ENCODE data around the gene ATP6V1G2. TPM values are rescaled to one million over a fixed set of nuclear protein-coding genes. Genes with fewer than 3 reads are reported as not detected.

Gene ATP6V1G2
- total and polyA plus RNA-seq, 2 experiments from 2014 or later = 2.4 to 2.7 TPM

DNA sequence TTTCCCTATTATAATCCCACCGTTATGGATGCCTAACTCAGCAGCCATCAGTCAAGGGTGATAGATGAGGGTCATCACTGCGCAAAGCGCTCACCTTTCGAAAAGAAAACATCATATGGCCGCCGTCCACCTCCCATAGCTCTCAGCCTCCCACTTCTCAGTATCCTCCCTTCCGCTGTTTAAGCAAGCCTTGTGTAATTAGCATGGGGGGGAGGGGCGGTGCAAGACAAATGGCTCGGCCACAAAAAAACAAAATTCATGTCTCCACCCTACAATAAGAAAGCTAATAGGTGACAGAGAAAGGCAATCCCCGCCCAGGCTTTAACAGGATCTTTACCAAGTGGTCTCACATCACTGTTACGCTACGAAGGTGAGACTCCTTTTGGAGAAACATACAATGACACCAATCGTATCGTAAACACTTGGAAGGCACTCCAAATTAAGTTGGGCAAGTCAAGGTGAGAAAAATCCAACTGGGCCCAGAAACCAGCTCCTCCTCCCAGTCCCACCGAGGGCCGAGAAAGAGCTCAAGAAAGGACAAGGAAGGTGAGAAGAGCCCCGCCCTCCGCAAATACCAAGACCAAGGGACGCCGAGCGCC is 5.2 kb downstream of the ATP6V1G2 start:
- Histone ChIP-seq H4K20me1 (replicated peaks; ENCODE audit: insufficient read depth) (peaks cover 48% of the 10 kb centered on the region), H2AFZ (no peak overlapping the region)

DNA sequence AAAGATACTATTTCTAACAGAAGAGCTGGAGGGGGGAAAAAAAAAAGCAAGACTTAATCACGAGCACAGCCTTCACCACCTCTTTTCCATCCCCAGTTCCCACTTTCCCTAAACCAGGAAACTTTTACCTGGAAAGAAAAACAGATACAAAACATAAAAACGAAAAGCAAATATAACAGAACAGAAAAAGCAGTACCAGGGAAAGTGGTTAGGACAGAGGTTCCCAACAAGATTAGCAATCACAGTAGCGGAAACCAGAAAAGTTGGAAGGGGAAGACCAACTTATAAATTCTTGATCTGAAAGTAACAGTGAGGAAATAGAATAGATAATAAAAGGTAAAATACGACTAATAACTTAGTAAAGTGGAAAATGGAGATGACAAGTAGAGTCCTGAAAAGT is 5.8 kb downstream of the ATP6V1G2 start:
- peaks cover 61% of the 10 kb centered on the region for H3K36me3 Mint-ChIP-seq (ENCODE audit: low read depth)
- peaks cover 48% of the 10 kb centered on the region for H3K36me3 ChIP-seq (ENCODE audit: insufficient read depth)
- DNase-seq (ENCODE audit: low spot score) (no peak), ATAC-seq (no peak)
- H3K9me3 Mint-ChIP-seq = no peaks in the 10 kb centered on the region; the same call in 2 of the 3 replicates
- H3K9me2 ChIP-seq (ENCODE audit: insufficient read depth) = no peaks in the 10 kb centered on the region
- peak overlapping the region; percentile 99; the same call in 1 of the 2 replicates for H3K27ac ChIP-seq (ENCODE audit: low read depth)
- H3K79me2 ChIP-seq (replicated peaks; ENCODE audit: insufficient read depth) = peaks cover 68% of the 10 kb centered on the region
- H3K27ac Mint-ChIP-seq = peak overlapping the region; percentile 79
- H3K27me3 Mint-ChIP-seq (ENCODE audit: insufficient read depth, low read depth, poor library complexity) = peaks cover 22% of the 10 kb centered on the region
- peak overlapping the region; percentile 98 for H3K4me3 Mint-ChIP-seq
- peaks cover 53% of the 10 kb centered on the region for H4K20me1 ChIP-seq (replicated peaks; ENCODE audit: insufficient read depth)
- H3K4me3 ChIP-seq = peak overlapping the region; percentile 80
- H3K4me2 ChIP-seq = peak overlapping the region; percentile 94
- H3K4me1 Mint-ChIP-seq = peaks cover 44% of the 10 kb centered on the region
- H3K4me1 ChIP-seq (ENCODE audit: insufficient read depth) = peaks cover 22% of the 10 kb centered on the region
- H3K27me3 ChIP-seq (ENCODE audit: insufficient read depth) = no peaks in the 10 kb centered on the region
- no peak overlapping the region for H2AFZ ChIP-seq
- peaks cover 33% of the 10 kb centered on the region for H3F3A ChIP-seq (replicated peaks; ENCODE audit: low read depth)
- TF ChIP-seq, protein P1, sequence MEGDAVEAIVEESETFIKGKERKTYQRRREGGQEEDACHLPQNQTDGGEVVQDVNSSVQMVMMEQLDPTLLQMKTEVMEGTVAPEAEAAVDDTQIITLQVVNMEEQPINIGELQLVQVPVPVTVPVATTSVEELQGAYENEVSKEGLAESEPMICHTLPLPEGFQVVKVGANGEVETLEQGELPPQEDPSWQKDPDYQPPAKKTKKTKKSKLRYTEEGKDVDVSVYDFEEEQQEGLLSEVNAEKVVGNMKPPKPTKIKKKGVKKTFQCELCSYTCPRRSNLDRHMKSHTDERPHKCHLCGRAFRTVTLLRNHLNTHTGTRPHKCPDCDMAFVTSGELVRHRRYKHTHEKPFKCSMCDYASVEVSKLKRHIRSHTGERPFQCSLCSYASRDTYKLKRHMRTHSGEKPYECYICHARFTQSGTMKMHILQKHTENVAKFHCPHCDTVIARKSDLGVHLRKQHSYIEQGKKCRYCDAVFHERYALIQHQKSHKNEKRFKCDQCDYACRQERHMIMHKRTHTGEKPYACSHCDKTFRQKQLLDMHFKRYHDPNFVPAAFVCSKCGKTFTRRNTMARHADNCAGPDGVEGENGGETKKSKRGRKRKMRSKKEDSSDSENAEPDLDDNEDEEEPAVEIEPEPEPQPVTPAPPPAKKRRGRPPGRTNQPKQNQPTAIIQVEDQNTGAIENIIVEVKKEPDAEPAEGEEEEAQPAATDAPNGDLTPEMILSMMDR (conservative IDR thresholded peaks at IDR 0.05; ENCODE audit: low read depth in 2 of 2) = no peak
- no peak for TF ChIP-seq JUNB (IDR thresholded peaks at IDR 0.05; ENCODE audit: unreplicated experiment)
- no peak for TF ChIP-seq ZNF331 (CRISPR knock-in tag; IDR thresholded peaks at IDR 0.05; ENCODE audit: low read depth)
- no peak for TF ChIP-seq NANOG (IDR thresholded peaks at IDR 0.05; ENCODE audit: borderline replicate concordance)
- TF ChIP-seq ZNF114 (CRISPR knock-in tag; IDR thresholded peaks at IDR 0.05) = no peak
- no peak for TF ChIP-seq EZH2 (IDR thresholded peaks at IDR 0.05; ENCODE audit: low read depth, unreplicated experiment)
- TF ChIP-seq, protein P2, sequence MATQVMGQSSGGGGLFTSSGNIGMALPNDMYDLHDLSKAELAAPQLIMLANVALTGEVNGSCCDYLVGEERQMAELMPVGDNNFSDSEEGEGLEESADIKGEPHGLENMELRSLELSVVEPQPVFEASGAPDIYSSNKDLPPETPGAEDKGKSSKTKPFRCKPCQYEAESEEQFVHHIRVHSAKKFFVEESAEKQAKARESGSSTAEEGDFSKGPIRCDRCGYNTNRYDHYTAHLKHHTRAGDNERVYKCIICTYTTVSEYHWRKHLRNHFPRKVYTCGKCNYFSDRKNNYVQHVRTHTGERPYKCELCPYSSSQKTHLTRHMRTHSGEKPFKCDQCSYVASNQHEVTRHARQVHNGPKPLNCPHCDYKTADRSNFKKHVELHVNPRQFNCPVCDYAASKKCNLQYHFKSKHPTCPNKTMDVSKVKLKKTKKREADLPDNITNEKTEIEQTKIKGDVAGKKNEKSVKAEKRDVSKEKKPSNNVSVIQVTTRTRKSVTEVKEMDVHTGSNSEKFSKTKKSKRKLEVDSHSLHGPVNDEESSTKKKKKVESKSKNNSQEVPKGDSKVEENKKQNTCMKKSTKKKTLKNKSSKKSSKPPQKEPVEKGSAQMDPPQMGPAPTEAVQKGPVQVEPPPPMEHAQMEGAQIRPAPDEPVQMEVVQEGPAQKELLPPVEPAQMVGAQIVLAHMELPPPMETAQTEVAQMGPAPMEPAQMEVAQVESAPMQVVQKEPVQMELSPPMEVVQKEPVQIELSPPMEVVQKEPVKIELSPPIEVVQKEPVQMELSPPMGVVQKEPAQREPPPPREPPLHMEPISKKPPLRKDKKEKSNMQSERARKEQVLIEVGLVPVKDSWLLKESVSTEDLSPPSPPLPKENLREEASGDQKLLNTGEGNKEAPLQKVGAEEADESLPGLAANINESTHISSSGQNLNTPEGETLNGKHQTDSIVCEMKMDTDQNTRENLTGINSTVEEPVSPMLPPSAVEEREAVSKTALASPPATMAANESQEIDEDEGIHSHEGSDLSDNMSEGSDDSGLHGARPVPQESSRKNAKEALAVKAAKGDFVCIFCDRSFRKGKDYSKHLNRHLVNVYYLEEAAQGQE (IDR thresholded peaks at IDR 0.05; ENCODE audit: unreplicated experiment) = no peak
- TF ChIP-seq, protein P3, sequence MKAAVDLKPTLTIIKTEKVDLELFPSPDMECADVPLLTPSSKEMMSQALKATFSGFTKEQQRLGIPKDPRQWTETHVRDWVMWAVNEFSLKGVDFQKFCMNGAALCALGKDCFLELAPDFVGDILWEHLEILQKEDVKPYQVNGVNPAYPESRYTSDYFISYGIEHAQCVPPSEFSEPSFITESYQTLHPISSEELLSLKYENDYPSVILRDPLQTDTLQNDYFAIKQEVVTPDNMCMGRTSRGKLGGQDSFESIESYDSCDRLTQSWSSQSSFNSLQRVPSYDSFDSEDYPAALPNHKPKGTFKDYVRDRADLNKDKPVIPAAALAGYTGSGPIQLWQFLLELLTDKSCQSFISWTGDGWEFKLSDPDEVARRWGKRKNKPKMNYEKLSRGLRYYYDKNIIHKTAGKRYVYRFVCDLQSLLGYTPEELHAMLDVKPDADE (IDR thresholded peaks at IDR 0.05) = no peak
- no peak for TF ChIP-seq POLR2AphosphoS5 (IDR thresholded peaks at IDR 0.05; ENCODE audit: low read depth)

More for the DNA sequence above, 5.2 kb downstream of the ATP6V1G2 start:
- Histone ChIP-seq H3K36me3 (ENCODE audit: insufficient read depth) (peaks cover 42% of the 10 kb centered on the region), H3K27ac (ENCODE audit: low read depth) (peak overlapping the region; percentile 99), H3K9me2 (ENCODE audit: insufficient read depth) (no peaks in the 10 kb centered on the region), H3K4me3 (peak overlapping the region; percentile 80), H3K4me2 (peak overlapping the region; percentile 94), H3K79me2 (replicated peaks; ENCODE audit: insufficient read depth) (peaks cover 63% of the 10 kb centered on the region), H3K4me1 (ENCODE audit: insufficient read depth) (peaks cover 27% of the 10 kb centered on the region), H3F3A (replicated peaks; ENCODE audit: low read depth) (peaks cover 28% of the 10 kb centered on the region), H3K27me3 (ENCODE audit: insufficient read depth) (no peaks in the 10 kb centered on the region)
- DNase-seq (ENCODE audit: low spot score) = peak; percentile 72
- ATAC-seq = peak; percentile 12
- H3K4me3 Mint-ChIP-seq = peak overlapping the region; percentile 98
- peaks cover 19% of the 10 kb centered on the region for H3K27me3 Mint-ChIP-seq (ENCODE audit: insufficient read depth, low read depth, poor library complexity)
- peak overlapping the region; percentile 99 for H3K27ac Mint-ChIP-seq
- TF ChIP-seq, protein P1 (conservative IDR thresholded peaks at IDR 0.05; ENCODE audit: low read depth in 2 of 2) = no peak
- TF ChIP-seq, protein P3 (IDR thresholded peaks at IDR 0.05) = no peak
- TF ChIP-seq EZH2phosphoT487 (IDR thresholded peaks at IDR 0.05; ENCODE audit: unreplicated experiment) (no peak), ZNF114 (CRISPR knock-in tag; IDR thresholded peaks at IDR 0.05) (no peak), STAT1 (IDR thresholded peaks at IDR 0.05; ENCODE audit: unreplicated experiment) (no peak), CREB1 (CRISPR knock-in tag; IDR thresholded peaks at IDR 0.05; ENCODE audit: low read depth) (no peak), EZH2 (IDR thresholded peaks at IDR 0.05; ENCODE audit: low read depth, unreplicated experiment) (no peak), ZNF331 (CRISPR knock-in tag; IDR thresholded peaks at IDR 0.05; ENCODE audit: low read depth) (no peak), NANOG (IDR thresholded peaks at IDR 0.05; ENCODE audit: borderline replicate concordance) (no peak)
- H3K4me1 Mint-ChIP-seq = peaks cover 44% of the 10 kb centered on the region
- H3K36me3 Mint-ChIP-seq (ENCODE audit: low read depth) = peaks cover 56% of the 10 kb centered on the region
- H3K9me3 Mint-ChIP-seq = no peaks in the 10 kb centered on the region; the same call in 2 of the 3 replicates

Data from GM23338 (cell line).